GM23338 (cell line): ENCODE results near the gene EYS. TPM values are rescaled to one million over a fixed set of nuclear protein-coding genes. Genes with fewer than 3 reads are reported as not detected.

Experiments used
- ATAC-seq: fragments of 200-7000 bp; cut with Tn5 transposase; 3 replicates; pipeline ENCODE4 v1.9.1; 2020
- DNase-seq: peaks from one replicate; pipeline ENCODE4 v3.0.0-alpha.2; 2015; ENCODE audit warnings: low spot score
- H2AFZ ChIP-seq: fragments of 200-600 bp; sonication (generic); 2 replicates; pipeline ENCODE4 v1.8.0; 2016; ENCODE audit warnings: antibody characterized with exemption, mild to moderate bottlenecking, moderate library complexity
- H3F3A ChIP-seq: fragments of 200-600 bp; sonication (generic); replicated peaks from 2 replicates; pipeline ENCODE4 v1.8.0; 2017; ENCODE audit warnings: antibody characterized with exemption, mixed run types, low read depth
- H3K27ac ChIP-seq: fragments of 200-600 bp; sonication (generic); 2 replicates; pipeline ENCODE4 v1.6.1; 2016; ENCODE audit warnings: low read depth
- H3K27me3 ChIP-seq: fragments of 200-600 bp; sonication (generic); 2 replicates; pipeline ENCODE4 v1.8.0; 2016; ENCODE audit warnings: mild to moderate bottlenecking, mixed run types, moderate library complexity; ENCODE audit not compliant: insufficient read depth
- H3K36me3 ChIP-seq: fragments of 200-600 bp; sonication (generic); 2 replicates; pipeline ENCODE4 v1.8.0; 2016; ENCODE audit warnings: mild to moderate bottlenecking; ENCODE audit not compliant: insufficient read depth
- H3K4me1 ChIP-seq: fragments of 200-600 bp; sonication (generic); 2 replicates; pipeline ENCODE4 v1.8.0; 2016; ENCODE audit warnings: mild to moderate bottlenecking, moderate library complexity; ENCODE audit not compliant: insufficient read depth
- H3K4me2 ChIP-seq: fragments of 200-600 bp; sonication (generic); 2 replicates; pipeline ENCODE4 v1.7.1; 2017; ENCODE audit warnings: mixed run types
- H3K4me3 ChIP-seq: fragments of 200-600 bp; sonication (generic); 2 replicates; pipeline ENCODE4 v1.6.1; 2016; ENCODE audit warnings: mixed run types
- H3K79me2 ChIP-seq: fragments of 200-600 bp; sonication (generic); replicated peaks from 2 replicates; pipeline ENCODE4 v1.8.0; 2017; ENCODE audit warnings: mild to moderate bottlenecking; ENCODE audit not compliant: insufficient read depth
- H3K9me2 ChIP-seq: fragments of 200-600 bp; sonication (generic); 2 replicates; pipeline ENCODE4 v1.8.0; 2017; ENCODE audit not compliant: insufficient read depth
- H4K20me1 ChIP-seq: fragments of 200-600 bp; sonication (generic); replicated peaks from 2 replicates; pipeline ENCODE4 v1.8.0; 2017; ENCODE audit warnings: mild to moderate bottlenecking; ENCODE audit not compliant: insufficient read depth
- H3K27ac Mint-ChIP-seq: 2 replicates; pipeline ENCODE4 v1.8.0; 2020; ENCODE audit warnings: inconsistent platforms, mild to moderate bottlenecking, moderate library complexity, mixed read lengths
- H3K27me3 Mint-ChIP-seq: 3 replicates; pipeline ENCODE4 v1.8.0; 2022; ENCODE audit warnings: low read depth, mild to moderate bottlenecking, moderate library complexity, mixed read lengths, inconsistent platforms; ENCODE audit not compliant: insufficient read depth, poor library complexity
- H3K36me3 Mint-ChIP-seq: 3 replicates; pipeline ENCODE4 v1.8.0; 2021; ENCODE audit warnings: low read depth, mild to moderate bottlenecking, inconsistent platforms, moderate library complexity, mixed read lengths
- H3K4me1 Mint-ChIP-seq: 3 replicates; pipeline ENCODE4 v1.8.0; 2020; ENCODE audit warnings: mild to moderate bottlenecking, inconsistent platforms, mixed read lengths
- H3K4me3 Mint-ChIP-seq: 3 replicates; pipeline ENCODE4 v1.8.0; 2021; ENCODE audit warnings: moderate library complexity, mild to moderate bottlenecking, inconsistent platforms, mixed read lengths
- H3K9me3 Mint-ChIP-seq: 3 replicates; pipeline ENCODE4 v1.8.0; 2020; ENCODE audit warnings: moderate library complexity, mild to moderate bottlenecking, inconsistent platforms, mixed read lengths
- CREB1 ChIP-seq: fragments of 250-450 bp; sonication (Bioruptor Pico); IDR thresholded peaks from 2 replicates; pipeline ENCODE4 v1.5.0; 2020; ENCODE audit warnings: low read depth, mild to moderate bottlenecking, moderate library complexity
- ETS1 ChIP-seq: IDR thresholded peaks from 2 replicates; pipeline ENCODE4 v1.6.1; 2016; ENCODE audit warnings: antibody characterized with exemption
- EZH2 ChIP-seq: fragments of 200-600 bp; sonication (generic); IDR thresholded peaks from one replicate; pipeline ENCODE4 v1.8.0; 2017; ENCODE audit warnings: antibody characterized with exemption, mild to moderate bottlenecking, low read depth; ENCODE audit not compliant: unreplicated experiment
- EZH2phosphoT487 ChIP-seq: fragments of 200-600 bp; sonication (generic); IDR thresholded peaks from one replicate; pipeline ENCODE4 v1.8.1; 2018; ENCODE audit warnings: antibody characterized with exemption; ENCODE audit not compliant: unreplicated experiment
- JUNB ChIP-seq: IDR thresholded peaks from one replicate; pipeline ENCODE4 v1.6.1; 2016; ENCODE audit warnings: antibody characterized with exemption; ENCODE audit not compliant: unreplicated experiment
- NANOG ChIP-seq: IDR thresholded peaks from 2 replicates; pipeline ENCODE4 v1.6.1; 2016; ENCODE audit warnings: antibody characterized with exemption, borderline replicate concordance
- POLR2AphosphoS5 ChIP-seq: IDR thresholded peaks from 2 replicates; pipeline ENCODE4 v1.6.1; 2016; ENCODE audit warnings: antibody characterized with exemption, low read depth
- STAT1 ChIP-seq: IDR thresholded peaks from one replicate; pipeline ENCODE4 v1.6.1; 2016; ENCODE audit warnings: antibody characterized with exemption; ENCODE audit not compliant: unreplicated experiment
- ZNF331 ChIP-seq: fragments of 250-450 bp; sonication (Bioruptor Pico); IDR thresholded peaks from 2 replicates; pipeline ENCODE4 v1.5.0; 2020; ENCODE audit warnings: low read depth, mild to moderate bottlenecking, moderate library complexity
- ZNF462 ChIP-seq: fragments of 250-450 bp; sonication (Bioruptor Pico); IDR thresholded peaks from 2 replicates; pipeline ENCODE4 v1.5.0; 2020; ENCODE audit warnings: mild to moderate bottlenecking, moderate library complexity
- polyA plus RNA-seq: library from polyadenylated mRNA; unstranded; fragments of >200 nt; fragmentation: Nextera tagmentation; extraction: Ambion mirVana; gene quantifications from 2 replicates; pipeline ENCODE4 v1.2.1, GENCODE V29; 2016
- total RNA-seq: library from RNA; depleted of rRNA; stranded (reverse); fragments of >200 nt; shearing (Covaris generic); gene quantifications from 2 replicates; pipeline ENCODE4 v1.2.3, GENCODE V29; 2014
- TF ChIP-seq, protein P1 (sequence below): IDR thresholded peaks from one replicate; pipeline ENCODE4 v1.6.1; 2018; ENCODE audit warnings: antibody characterized with exemption; ENCODE audit not compliant: unreplicated experiment

Gene EYS
- total and polyA plus RNA-seq, 2 experiments from 2014 or later: 0.38 to 0.52 TPM

- H3K4me1 ChIP-seq: no peaks in the 10 kb centered on the region
- peaks cover 5% of the 10 kb centered on the region; the same call in 1 of the 2 replicates for H3K9me2 ChIP-seq
- no peaks in the 10 kb centered on the region for H3F3A ChIP-seq
- H3K36me3 ChIP-seq: no peaks in the 10 kb centered on the region
- H3K4me3 ChIP-seq: no peak overlapping the region
- Mint-ChIP-seq H3K9me3 (no peaks in the 10 kb centered on the region; the same call in 1 of the 3 replicates), H3K4me3 (no peak overlapping the region), H3K27ac (no peak overlapping the region), H3K27me3 (peaks cover 2% of the 10 kb centered on the region), H3K36me3 (no peaks in the 10 kb centered on the region), H3K4me1 (peaks cover 3% of the 10 kb centered on the region; the same call in 2 of the 3 replicates)
- no peaks in the 10 kb centered on the region for H3K79me2 ChIP-seq
- H3K27ac ChIP-seq: no peak overlapping the region
- no peaks in the 10 kb centered on the region for H4K20me1 ChIP-seq
- H2AFZ ChIP-seq: no peak overlapping the region
- H3K27me3 ChIP-seq: no peaks in the 10 kb centered on the region
- DNase-seq (no peak), ATAC-seq (no peak)
- H3K4me2 ChIP-seq: no peak overlapping the region
- TF ChIP-seq POLR2AphosphoS5: no peak
- TF ChIP-seq NANOG: no peak
Observed at GRCh38 chr6:65537600-65537999, 169.4 kb downstream of the EYS start.

GRCh38 chr6:65531533-65531932 is 175.5 kb downstream of the EYS start:
- H3K36me3 ChIP-seq: no peaks in the 10 kb centered on the region
- H4K20me1 ChIP-seq: no peaks in the 10 kb centered on the region
- no peaks in the 10 kb centered on the region for H3K79me2 ChIP-seq
- H3K4me2 ChIP-seq: no peak overlapping the region
- no peak overlapping the region for H3K4me3 Mint-ChIP-seq
- H3K27me3 Mint-ChIP-seq: peaks cover 2% of the 10 kb centered on the region
- no peaks in the 10 kb centered on the region; the same call in 1 of the 3 replicates for H3K9me3 Mint-ChIP-seq
- no peaks in the 10 kb centered on the region for H3K4me1 ChIP-seq
- no peaks in the 10 kb centered on the region for H3K36me3 Mint-ChIP-seq
- peaks cover 20% of the 10 kb centered on the region; the same call in 1 of the 2 replicates for H3K9me2 ChIP-seq
- no peaks in the 10 kb centered on the region for H3K27me3 ChIP-seq
- DNase-seq (no peak), ATAC-seq (no peak)
- 0 out of 2 replicates have a peak overlapping the region, but pooled peaks have one; percentile 23 for H2AFZ ChIP-seq
- TF ChIP-seq ZNF462 (CRISPR knock-in tag): no peak
- TF ChIP-seq EZH2: no peak
- no peak for TF ChIP-seq NANOG
- no peak for TF ChIP-seq ZNF331 (CRISPR knock-in tag)
- TF ChIP-seq CREB1 (CRISPR knock-in tag): no peak
- TF ChIP-seq JUNB: no peak
- TF ChIP-seq ETS1: no peak
- TF ChIP-seq POLR2AphosphoS5: no peak
- TF ChIP-seq EZH2phosphoT487: no peak
- TF ChIP-seq, protein P1, sequence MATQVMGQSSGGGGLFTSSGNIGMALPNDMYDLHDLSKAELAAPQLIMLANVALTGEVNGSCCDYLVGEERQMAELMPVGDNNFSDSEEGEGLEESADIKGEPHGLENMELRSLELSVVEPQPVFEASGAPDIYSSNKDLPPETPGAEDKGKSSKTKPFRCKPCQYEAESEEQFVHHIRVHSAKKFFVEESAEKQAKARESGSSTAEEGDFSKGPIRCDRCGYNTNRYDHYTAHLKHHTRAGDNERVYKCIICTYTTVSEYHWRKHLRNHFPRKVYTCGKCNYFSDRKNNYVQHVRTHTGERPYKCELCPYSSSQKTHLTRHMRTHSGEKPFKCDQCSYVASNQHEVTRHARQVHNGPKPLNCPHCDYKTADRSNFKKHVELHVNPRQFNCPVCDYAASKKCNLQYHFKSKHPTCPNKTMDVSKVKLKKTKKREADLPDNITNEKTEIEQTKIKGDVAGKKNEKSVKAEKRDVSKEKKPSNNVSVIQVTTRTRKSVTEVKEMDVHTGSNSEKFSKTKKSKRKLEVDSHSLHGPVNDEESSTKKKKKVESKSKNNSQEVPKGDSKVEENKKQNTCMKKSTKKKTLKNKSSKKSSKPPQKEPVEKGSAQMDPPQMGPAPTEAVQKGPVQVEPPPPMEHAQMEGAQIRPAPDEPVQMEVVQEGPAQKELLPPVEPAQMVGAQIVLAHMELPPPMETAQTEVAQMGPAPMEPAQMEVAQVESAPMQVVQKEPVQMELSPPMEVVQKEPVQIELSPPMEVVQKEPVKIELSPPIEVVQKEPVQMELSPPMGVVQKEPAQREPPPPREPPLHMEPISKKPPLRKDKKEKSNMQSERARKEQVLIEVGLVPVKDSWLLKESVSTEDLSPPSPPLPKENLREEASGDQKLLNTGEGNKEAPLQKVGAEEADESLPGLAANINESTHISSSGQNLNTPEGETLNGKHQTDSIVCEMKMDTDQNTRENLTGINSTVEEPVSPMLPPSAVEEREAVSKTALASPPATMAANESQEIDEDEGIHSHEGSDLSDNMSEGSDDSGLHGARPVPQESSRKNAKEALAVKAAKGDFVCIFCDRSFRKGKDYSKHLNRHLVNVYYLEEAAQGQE: no peak
- TF ChIP-seq STAT1: no peak
- H3K4me1 Mint-ChIP-seq: no peaks in the 10 kb centered on the region
- H3K27ac ChIP-seq: no peak overlapping the region
- H3K27ac Mint-ChIP-seq: no peak overlapping the region
- H3F3A ChIP-seq: no peaks in the 10 kb centered on the region
- no peak overlapping the region for H3K4me3 ChIP-seq
